Pancreas (tissue), 10 donors: ENCODE data around the gene RAD51B. TPM values are rescaled to one million over a fixed set of nuclear protein-coding genes. Genes with fewer than 3 reads are reported as not detected.

Source experiments
- ATAC-seq, 4 donors: fragments of 200-7000 bp; cut with Tn5 transposase; one replicate each; pipeline versions ENCODE4 v1.8.0 to v1.9.1; 2020; ENCODE audit warnings: mild to moderate bottlenecking in 4 of 4, moderate library complexity in 4 of 4
- DNase-seq, 6 donors: peaks; one replicate each; pipeline ENCODE4 v3.0.0-alpha.2; 2020
- FAIRE-seq: peaks from 2 replicates; lab custom pipeline; 2012; peaks lifted over from hg19 to GRCh38; lab: Jason Lieb, UNC
- H3K27ac ChIP-seq, 4 donors: fragments of 200-600 bp; sonication (generic); 1 replicate in 3 of 4; 2 replicates in 1 of 4; pipeline versions ENCODE4 v1.5.0 to v1.8.0; 2020
- H3K27me3 ChIP-seq, 4 donors: fragments of 200-600 bp; one replicate each; pipeline ENCODE4 v1.8.0; 2021
- H3K36me3 ChIP-seq, 3 donors: fragments of 200-600 bp; sonication (generic) in 1 of 3; one replicate each; pipeline versions ENCODE4 v1.5.0 to v1.8.0; 2020 to 2021
- H3K4me1 ChIP-seq, 3 donors: fragments of 200-600 bp; one replicate each; pipeline ENCODE4 v1.8.0; 2021
- H3K4me3 ChIP-seq, 4 donors: fragments of 200-600 bp; sonication (generic) in 2 of 4; one replicate each; pipeline versions ENCODE4 v1.5.0 to v1.8.0; 2020 to 2021
- H3K9me3 ChIP-seq, 4 donors: fragments of 200-600 bp; one replicate each; pipeline ENCODE4 v1.8.0; 2021
- WGBS, 2 donors: extraction: QIAGEN DNeasy Blood & Tissue Kit; methylation state at CpG; one replicate each; pipeline ENCODE4 v1.1.7; 2013; 5-methylcytosine and 5-hydroxymethylcytosine counted together
- intact Hi-C, 3 donors: fragments of 100-400 bp; cut with DNase I; formaldehyde crosslinking; loops; one replicate each; pipeline versions ENCODE4 v1.11.1 to v1.14.2; 2022
- polyA plus RNA-seq, 2 donors: library from polyadenylated mRNA; stranded (reverse); fragments of 200-250 nt; gene quantifications; one replicate each; pipeline ENCODE4 v1.2.3, GENCODE V29; 2013
- total RNA-seq, 6 donors: library from RNA; stranded (reverse); fragmentation: NEBNext Ultra II Directional in 4 of 6; extraction: Animal tissue kit (Norgen Biotek cat#: 25700) in 4 of 6; gene quantifications; one replicate each; pipeline versions ENCODE4 v1.2.1 to v1.2.4, GENCODE V29; 2021 to 2023
- TF ChIP-seq, protein P1 (sequence below), 4 donors: fragments of 200-600 bp; sonication (generic) in 3 of 4; IDR thresholded peaks; one replicate each; pipeline versions ENCODE4 v1.5.0 to v1.8.0; 2021; ENCODE audit warnings: antibody characterized with exemption in 4 of 4
- donor health status: healthy with polysubstance abuse.
- donor health status: DM: no; HTN: no; CAD: no; lungs with moderate emphysema.
- donor health status: DM: no; HTN: no; CAD: no.
- donor health status: control.
- donor health status: control.
- donor health status: Bipolar disorder and iron deficiency.
- donor health status: DM: yes; HTN: yes; CAD: no.
- donor health status: DM: no; HTN: no; CAD: no.
- donor health status: DM: no; HTN: no; CAD: no.
- donor health status: DM: yes; HTN: yes; CAD: no.

RAD51B gene
- total and polyA plus RNA-seq, 8 donors, result 1.1 to 17.3 (median 5.8) TPM

- FAIRE-seq, result no peak
- ATAC-seq, result peak in 3 of 4 donors; percentile 27 to 76 (median 72)
- Histone ChIP-seq H3K4me1 (peaks cover 0 to 6% (median 0%) of the 10 kb centered on the region in 3 donors), H3K4me3 (no peak overlapping the region), H3K27ac (peak overlapping the region in 1 of 4 donors; percentile 33), H3K9me3 (no peaks in the 10 kb centered on the region), H3K36me3 (no peaks in the 10 kb centered on the region), H3K27me3 (no peaks in the 10 kb centered on the region)
- peak in 1 of 6 donors; percentile 29 for DNase-seq
- TF ChIP-seq, protein P1, sequence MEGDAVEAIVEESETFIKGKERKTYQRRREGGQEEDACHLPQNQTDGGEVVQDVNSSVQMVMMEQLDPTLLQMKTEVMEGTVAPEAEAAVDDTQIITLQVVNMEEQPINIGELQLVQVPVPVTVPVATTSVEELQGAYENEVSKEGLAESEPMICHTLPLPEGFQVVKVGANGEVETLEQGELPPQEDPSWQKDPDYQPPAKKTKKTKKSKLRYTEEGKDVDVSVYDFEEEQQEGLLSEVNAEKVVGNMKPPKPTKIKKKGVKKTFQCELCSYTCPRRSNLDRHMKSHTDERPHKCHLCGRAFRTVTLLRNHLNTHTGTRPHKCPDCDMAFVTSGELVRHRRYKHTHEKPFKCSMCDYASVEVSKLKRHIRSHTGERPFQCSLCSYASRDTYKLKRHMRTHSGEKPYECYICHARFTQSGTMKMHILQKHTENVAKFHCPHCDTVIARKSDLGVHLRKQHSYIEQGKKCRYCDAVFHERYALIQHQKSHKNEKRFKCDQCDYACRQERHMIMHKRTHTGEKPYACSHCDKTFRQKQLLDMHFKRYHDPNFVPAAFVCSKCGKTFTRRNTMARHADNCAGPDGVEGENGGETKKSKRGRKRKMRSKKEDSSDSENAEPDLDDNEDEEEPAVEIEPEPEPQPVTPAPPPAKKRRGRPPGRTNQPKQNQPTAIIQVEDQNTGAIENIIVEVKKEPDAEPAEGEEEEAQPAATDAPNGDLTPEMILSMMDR (IDR thresholded peaks at IDR 0.05), result no peak
- WGBS, 2 donors, result 80 to 93% methylated on average over 12 of the region's 12 CpGs
- intact Hi-C loops, result no loop called here
Measured at GRCh38 chr14:68733086-68733914, 913.7 kb downstream of the RAD51B start.

DNA sequence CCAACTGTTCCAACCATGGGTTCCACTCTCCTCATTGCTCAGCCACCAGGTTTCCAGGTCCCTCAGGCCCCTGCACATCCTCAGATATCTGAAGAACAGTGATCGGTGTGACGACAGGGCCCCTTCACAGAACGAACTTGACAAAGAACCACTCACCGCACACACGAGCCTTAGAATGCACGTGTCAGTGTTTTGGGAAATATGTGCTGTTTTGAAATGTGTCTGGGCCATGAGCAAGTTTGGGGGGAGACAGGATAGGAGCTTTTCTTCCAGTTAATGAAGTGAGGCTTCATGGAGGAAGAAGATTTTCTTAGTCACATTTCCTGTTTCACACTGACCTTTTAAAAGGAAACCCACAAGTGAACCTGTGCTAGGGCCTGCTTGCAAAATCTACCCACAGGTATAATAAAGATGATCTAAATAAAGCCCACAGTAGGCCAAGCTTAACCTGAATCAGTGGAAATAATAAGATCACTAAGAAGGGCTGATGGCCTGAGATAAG, 914.7 kb downstream of the RAD51B start:
- intact Hi-C loops, result no loop called here
- TF ChIP-seq, protein P1 (IDR thresholded peaks at IDR 0.05), result no peak
- H3K4me3 ChIP-seq, result no peak overlapping the region
- no peaks in the 10 kb centered on the region for H3K36me3 ChIP-seq
- ATAC-seq (peak in 2 of 4 donors; percentile 13 to 41), FAIRE-seq (no peak), DNase-seq (no peak)
- no peaks in the 10 kb centered on the region for H3K9me3 ChIP-seq
- 85 to 93% methylated on average over 6 of the region's 6 CpGs for WGBS, 2 donors
- no peaks in the 10 kb centered on the region for H3K27me3 ChIP-seq
- H3K27ac ChIP-seq, result peak overlapping the region in 1 of 4 donors; percentile 33
- no peaks in the 10 kb centered on the region for H3K4me1 ChIP-seq

- no peak for FAIRE-seq
- no peak overlapping the region for H3K27ac ChIP-seq
- intact Hi-C loops, result no loop called here
- no peak for ATAC-seq
- H3K27me3 ChIP-seq, result no peaks in the 10 kb centered on the region
- no peaks in the 10 kb centered on the region for H3K9me3 ChIP-seq
- 79 to 88% methylated on average over 4 of the region's 4 CpGs for WGBS, 2 donors
- TF ChIP-seq, protein P1 (IDR thresholded peaks at IDR 0.05), result no peak
- DNase-seq, result no peak
- no peaks in the 10 kb centered on the region for H3K4me1 ChIP-seq
- H3K36me3 ChIP-seq, result no peaks in the 10 kb centered on the region
- H3K4me3 ChIP-seq, result no peak overlapping the region
Measured at GRCh38 chr14:68735856-68736255, 916.3 kb downstream of the RAD51B start.

DNA sequence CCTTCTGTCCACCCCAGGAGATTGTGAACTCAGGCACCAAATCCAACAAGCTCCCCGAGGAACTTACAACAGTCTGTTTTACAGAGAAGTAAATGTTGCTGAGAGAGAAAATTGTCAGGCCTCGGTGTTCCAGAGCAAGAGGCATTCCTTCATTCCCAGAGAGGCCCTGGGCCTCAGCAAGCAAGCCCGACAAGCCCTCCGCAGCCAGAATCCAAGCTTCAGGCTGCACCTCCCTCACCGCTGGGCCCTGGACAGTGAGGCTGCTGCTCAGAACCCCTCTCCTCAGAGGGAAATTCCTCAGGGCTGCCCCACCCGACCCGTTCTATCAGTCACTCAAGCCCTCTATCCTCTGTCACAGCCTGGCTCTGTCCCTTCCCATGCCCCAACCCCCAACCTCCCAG, 916.9 kb downstream of the RAD51B start:
- Histone ChIP-seq H3K4me1 (no peaks in the 10 kb centered on the region), H3K36me3 (no peaks in the 10 kb centered on the region), H3K9me3 (no peaks in the 10 kb centered on the region), H3K27ac (no peak overlapping the region), H3K27me3 (no peaks in the 10 kb centered on the region), H3K4me3 (no peak overlapping the region)
- ATAC-seq (no peak), FAIRE-seq (no peak), DNase-seq (no peak)
- intact Hi-C loops, result no loop called here
- TF ChIP-seq, protein P1 (IDR thresholded peaks at IDR 0.05), result no peak
- 71 to 79% methylated on average over 7 of the region's 7 CpGs for WGBS, 2 donors

DNA sequence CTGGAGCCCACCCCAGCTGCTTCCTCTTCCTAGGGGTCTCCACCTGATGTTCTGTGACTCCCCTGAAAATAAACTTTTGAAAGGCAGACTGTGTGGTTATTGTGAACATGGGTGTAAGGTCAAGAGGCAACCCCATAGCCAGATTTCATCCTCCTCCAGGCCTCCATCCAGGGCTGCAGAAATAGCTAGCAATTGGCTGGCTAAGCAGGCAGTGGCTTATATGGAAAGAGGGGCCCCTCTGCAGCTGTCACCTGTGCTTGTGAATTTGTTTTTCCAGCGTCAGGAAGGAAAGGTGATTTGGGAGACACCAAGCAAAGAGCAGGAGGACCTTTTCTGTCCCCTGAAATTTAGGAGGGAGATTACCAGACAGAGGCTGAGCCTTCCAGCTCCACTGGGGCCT, 917.5 kb downstream of the RAD51B start:
- Histone ChIP-seq H3K4me1 (no peaks in the 10 kb centered on the region), H3K36me3 (no peaks in the 10 kb centered on the region), H3K27me3 (no peaks in the 10 kb centered on the region), H3K27ac (no peak overlapping the region), H3K4me3 (no peak overlapping the region), H3K9me3 (no peaks in the 10 kb centered on the region)
- TF ChIP-seq, protein P1 (IDR thresholded peaks at IDR 0.05), result no peak
- 71 to 88% methylated on average over 1 of the region's 1 CpG for WGBS, 2 donors
- intact Hi-C loops, result no loop called here
- ATAC-seq (no peak), FAIRE-seq (no peak), DNase-seq (no peak)
